Stimulated activated CD8-positive, alpha-beta memory T cell treated with anti-CD3 and anti-CD28 coated beads, Interleukin-7, amount 100 ng/mL, for 48 hours (primary cell): ENCODE data around the gene STRADA.

ENCODE experiments used
- DNase-seq, 2 donors: peaks; one replicate each; pipeline ENCODE4 v3.0.0-alpha.2; 2020; ENCODE audit warnings: low read depth in 1 of 2; ENCODE audit errors: extremely low read depth in 1 of 2

Gene STRADA, protein sequence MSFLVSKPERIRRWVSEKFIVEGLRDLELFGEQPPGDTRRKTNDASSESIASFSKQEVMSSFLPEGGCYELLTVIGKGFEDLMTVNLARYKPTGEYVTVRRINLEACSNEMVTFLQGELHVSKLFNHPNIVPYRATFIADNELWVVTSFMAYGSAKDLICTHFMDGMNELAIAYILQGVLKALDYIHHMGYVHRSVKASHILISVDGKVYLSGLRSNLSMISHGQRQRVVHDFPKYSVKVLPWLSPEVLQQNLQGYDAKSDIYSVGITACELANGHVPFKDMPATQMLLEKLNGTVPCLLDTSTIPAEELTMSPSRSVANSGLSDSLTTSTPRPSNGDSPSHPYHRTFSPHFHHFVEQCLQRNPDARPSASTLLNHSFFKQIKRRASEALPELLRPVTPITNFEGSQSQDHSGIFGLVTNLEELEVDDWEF

DNA sequence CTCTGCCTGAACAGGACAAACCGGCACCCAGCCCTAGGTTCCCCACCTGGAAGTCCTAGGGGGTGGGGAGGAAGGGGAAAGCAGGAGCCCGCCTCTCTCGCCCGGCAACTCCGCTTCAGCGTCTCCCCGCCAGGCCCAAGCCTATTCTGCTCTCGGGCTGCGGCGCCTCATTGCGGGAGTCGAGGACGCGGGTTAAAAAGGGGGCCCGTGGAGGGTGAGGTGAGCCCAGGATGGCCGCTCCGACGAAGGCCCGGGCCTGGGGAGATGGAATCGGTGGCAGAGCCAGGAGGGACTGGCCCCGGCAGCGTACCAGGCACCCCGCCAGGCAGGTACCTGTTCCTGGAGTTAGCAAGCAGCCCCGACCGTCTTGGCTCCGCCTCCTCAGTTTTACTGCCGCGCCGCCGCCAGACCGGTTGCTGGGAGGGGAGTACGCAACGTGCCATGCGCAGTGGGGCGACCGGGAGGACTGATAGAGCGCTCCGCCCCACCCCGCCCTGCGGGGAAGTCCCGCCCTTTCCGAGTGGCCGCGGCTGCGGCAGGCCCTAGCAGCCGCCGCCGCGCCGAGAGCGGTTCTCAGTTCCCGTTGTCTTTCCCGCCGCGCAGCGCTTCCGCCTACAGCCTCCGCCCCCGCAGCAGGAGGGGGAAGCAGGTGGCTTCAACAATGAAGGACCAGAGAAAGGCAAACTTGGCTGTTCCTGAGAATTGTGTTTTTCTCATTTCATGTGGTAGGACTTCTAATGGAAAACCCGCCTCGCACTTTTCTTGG is at the start of gene STRADA:
Gene STRADA (minus strand): TSS at position 392 of the 766 bp plus-strand sequence. CDS start 13,430 bp downstream, outside the sequence.
- DNase-seq = peak; percentile 98 to 100

DNA sequence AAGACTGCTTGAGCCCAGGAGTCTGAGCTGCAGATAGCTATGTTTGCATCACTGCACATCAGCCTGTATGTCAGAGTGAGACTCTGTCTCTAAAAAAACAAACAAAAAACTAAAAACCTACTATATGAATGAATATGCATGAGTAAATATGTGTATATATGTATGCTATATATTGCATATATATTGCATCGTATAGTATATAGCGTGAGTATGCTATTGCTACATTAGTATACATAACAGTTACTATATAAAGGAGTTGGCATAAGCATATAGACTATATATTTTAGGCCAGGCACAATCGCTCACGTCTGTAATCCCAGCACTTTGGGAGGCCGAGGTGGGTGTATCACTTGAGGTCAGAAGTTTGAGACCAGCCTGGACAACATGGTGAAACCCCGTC is 48.5 kb upstream of the STRADA start:
- no peak for DNase-seq

DNA sequence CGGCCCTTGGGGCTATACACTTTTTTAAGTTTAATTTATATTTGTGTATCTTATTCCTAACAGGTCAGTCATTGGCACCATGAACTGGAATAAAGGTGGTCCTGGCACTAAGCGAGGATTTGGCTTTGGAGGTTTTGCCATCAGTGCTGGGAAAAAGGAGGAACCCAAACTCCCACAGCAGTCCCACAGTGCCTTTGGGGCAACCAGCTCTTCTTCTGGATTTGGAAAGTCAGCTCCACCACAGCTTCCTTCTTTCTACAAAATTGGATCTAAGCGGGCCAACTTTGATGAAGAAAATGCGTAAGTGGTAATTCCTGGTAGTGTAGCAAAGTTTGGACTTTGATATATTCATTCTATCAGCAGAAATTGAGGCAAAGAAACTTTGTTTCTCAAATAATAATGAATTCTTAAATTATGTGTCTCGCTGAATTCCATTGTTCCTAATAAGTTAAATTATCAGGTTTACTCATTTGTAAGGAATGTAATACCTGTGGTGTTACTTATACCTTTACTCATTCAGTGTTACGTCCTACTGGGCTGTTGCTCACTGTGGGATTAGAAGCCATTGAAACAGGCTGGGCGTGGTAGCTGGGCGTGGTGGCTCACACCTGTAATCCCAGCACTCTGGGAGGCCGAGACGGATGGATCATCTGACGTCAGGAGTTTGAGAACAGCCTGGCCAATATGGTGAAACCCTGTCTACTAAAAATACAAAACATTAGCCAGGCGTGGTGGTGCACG is 45.5 kb upstream of the STRADA start:
- no peak for DNase-seq

DNA sequence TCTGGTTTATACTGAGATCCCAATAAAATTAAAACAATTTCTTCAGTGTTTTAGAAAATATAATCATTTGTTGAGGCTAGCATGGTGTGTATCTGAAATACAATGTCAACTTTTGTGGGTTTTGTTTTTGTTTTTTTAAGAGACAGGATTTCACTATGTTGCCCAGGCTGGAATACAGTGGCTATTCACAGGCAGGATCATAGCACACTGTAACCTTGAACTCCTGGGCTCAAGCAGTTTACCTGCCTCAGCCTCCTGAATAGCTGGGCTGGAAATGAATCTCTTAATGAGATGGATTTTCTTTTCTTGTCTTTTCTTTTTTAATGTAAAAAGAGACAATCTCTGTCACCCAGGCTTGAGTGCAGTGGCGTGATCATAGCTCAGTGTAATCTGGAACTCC is 44.5 kb upstream of the STRADA start:
- DNase-seq = no peak

DNA sequence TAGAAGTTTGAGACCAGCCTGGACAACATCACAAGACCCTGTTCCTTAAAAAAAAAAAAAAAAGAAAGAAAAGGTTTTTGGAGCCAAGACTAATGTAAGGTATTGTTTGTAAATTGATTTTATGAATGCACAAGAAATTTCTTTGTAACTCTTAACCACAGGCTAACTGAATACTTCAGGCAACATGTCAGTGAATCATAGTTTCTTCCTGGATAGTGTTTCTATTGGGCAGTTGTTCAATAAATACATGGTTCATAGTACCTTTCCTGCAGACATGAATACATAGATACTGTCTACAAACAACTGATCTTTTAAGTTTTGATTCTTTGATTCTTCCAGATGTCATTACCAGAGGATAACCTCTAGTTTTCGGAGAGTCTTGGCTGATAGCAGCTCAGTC is 44.0 kb upstream of the STRADA start:
- DNase-seq = no peak

DNA sequence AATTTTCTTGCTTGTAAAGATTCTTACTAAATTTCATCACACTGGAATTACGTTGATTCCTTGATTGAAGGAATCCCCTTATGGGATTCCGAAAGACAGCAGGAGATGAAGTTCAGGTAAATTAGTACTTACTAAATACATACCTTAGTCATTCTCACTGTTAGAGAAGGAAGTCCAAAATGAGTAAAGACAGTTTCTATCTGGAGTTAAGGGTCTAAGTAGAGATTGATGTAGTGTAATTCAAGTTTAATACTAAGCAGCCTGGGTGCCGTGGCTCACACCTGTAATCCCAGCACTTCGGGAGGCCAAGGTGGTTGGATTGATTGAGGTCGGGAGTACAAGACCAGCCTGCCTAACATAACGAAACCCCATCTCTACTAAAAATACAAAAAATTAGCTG is 41.9 kb upstream of the STRADA start:
- no peak for DNase-seq

DNA sequence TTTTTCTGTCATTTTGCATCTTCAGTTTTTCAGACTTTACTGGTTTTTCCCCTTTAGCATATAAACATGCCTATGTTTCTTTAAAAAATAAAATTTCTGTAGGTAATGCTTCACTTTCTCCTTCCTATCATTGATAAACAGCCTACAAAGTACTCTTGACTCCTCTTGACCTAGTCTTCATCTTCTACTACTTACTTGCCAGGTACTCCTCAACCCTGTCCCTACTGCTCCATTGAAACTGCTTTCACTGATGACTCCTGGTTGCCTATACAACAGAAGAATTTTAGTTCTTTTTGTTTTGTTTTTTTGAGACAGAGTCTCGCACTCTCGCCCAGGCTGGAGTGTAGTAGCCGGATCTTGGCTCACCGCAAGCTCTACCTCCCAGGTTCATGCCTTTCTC is 39.3 kb upstream of the STRADA start:
- no peak for DNase-seq

DNA sequence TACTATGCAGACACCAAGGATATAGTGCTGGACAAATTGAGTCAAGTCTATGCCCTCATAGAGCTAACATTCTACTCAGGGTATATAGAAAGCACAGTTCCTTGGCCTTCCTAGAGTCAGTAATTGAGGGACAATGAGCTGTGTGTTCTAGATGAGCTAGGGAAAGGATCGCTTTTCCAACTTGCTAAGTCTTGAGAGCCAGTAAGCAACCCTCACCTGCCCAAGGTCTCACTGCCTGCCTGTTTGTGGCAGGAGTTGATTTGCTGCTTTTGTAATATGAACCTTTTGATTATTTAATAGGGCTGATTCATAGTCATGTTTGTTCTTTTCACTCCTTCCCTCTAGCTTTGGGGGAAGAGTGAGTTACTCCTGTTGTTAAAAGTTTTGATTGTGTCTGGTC is 38.9 kb upstream of the STRADA start:
- DNase-seq = no peak

DNA sequence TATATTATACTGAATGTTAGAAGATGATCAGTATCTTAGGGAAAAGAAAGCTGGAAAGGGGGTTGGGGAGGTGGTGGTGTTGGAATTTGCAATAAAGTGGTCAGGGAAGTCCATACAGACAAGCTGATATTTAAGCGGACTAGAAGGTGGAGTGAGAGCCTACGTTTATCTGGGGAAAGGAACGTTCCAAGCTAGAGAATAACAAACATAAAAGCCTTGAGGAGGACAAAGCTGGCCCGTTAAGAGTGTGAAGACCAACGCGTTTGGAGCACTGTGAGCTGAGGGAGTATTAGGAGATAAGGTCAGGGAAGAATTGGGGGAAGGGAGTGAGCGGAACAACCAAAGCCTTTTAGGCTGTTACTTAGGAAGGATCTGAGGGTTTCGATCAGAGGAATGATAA is 33.8 kb upstream of the STRADA start:
- DNase-seq = no peak

DNA sequence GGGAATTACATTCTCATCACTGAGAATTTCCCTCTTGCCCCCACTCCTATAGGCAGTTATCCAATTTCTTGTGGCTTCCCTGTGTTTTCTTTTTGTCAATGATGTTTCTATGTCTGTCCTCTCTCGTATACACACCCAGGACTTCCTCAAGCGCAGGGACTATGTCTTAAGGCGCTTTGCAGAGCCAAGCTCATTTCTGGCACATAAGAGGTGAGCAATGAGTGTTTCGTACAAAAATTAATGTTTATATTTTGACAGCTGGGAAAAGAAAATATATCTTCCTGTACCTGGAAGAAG is 33.3 kb upstream of the STRADA start:
- no peak for DNase-seq

DNA sequence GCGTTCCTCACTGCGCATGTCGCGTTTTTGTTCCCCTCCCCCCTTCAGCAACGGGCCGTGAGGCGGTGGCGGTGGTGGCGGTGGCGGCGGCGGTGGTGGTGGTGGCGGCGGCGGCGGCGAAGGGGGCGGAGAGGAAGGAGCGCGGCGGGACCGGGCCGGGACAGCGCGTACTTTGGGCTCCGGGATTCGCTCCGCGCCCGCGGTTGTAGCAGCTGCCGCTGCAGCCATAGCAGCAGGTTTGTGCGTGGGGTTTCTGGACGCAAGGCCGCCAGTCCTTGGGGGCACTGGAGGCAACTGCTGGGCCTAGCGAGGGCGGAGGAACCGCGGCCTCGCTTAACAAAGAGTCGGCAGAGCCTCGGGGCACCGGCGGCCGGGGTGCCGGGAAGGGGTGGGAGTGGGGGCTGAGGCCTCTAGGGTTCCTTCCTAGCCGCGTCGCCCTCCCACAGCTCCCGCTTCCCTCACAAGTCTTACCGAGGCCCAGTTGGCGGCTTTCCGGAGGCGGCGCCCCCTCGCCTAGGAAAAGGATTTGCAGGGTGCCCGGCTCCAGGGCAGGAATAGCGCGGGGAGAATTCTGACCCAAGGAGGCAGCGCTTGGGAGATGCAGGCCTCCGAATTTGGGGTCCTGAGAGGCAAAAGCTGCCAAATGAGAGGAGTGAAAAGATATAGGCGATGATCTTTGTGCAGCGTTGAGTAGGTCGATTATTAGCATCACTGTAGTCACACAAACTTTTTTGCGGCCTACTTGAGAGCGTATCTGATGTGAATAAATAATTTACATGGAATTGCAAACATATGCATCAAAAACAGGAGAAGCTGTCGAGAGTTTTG is 32.8 kb upstream of the STRADA start, which contains the start of gene DDX42:
Gene DDX42 (plus strand): TSS at position 30 of the 828 bp plus-strand sequence. CDS start 12,880 bp downstream, outside the sequence.
- DNase-seq = no peak

DNA sequence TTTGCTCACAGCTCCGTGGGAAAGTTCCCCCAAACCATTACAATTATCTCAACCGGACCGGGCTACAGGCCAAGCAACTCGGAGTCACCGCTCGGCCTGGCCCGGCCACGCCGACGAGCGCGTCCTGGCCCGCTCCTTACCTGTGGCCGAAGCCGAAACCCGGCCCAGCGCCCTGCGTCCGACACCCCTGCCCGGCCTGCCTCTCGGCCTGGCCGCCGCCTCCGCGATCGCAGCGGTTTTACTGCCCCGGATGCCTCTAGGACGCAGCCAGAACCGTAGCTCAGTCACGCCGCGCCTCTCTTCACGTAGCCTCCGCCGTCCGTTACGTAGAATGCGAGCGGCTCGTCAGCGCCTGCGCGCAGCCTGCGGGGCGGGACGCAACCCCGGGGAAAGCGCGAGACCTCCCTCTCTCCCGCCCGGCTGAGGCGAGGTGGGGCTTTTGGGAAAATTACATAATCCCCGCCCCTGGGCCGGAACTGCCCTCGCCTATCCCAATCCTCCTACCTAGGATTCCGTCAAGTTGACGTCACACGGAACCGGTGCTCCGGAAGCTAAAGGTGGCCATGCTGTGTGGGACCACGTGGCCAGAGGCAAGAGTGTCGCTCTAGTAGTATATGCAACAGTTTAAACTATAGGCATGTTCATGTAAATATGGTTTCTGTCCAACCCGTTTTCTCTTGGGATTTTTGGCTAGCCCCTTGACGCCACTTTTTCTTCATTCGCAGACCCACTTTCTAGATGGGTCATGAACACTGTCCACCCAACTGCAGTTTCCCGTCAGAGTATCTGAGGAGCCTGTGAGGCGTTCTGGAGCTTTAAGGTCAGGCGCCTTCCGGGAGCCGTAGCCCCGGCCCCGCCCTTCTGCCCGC is 31.9 kb upstream of the STRADA start, which contains the start of gene CCDC47:
Gene CCDC47 (minus strand): TSS at position 326 of the 869 bp plus-strand sequence. CDS start 7,422 bp downstream, outside the sequence.
- DNase-seq = peak; percentile 96 to 98

DNA sequence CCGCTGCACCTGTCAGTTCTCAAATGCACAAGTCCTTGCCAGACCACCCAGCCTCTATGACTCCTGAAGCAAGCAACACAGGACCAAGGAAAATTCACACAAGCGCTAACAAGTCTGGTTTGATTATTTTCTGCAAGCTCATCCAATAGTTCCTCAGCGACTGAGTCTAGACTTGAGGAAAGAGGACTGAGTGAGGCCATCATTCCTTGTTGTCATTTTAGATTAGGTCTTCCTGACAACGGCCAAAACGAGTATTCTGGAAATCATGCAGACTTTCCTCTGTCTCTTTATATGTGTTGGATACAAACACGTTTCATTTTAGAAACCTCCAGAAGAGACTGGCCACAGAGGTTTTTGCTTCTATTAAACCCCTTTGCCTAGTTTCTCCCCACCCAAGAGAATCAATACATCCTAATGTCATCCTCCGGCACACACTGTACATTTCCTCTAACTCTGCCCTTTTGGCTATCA is 31.2 kb upstream of the STRADA start:
- no peak for DNase-seq

DNA sequence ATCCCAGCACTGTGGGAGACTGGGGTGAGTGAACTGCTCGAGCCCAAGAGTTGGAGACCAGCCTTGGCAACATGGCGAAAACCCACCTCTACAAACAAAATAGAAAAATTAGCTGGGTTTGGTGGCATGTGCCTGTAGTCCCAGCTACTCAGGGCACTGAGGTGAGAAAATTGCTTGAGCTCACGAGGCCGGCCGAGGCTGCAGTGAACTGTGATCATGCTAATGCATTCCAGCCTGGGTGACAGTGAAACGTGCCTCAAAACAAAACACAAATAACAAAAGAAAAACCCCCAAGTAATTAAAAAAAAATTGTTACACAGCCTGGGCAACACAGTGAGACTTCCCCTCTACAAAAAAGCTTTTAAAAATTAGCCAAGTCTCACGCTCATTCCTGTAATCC is 26.8 kb upstream of the STRADA start:
- no peak for DNase-seq

DNA sequence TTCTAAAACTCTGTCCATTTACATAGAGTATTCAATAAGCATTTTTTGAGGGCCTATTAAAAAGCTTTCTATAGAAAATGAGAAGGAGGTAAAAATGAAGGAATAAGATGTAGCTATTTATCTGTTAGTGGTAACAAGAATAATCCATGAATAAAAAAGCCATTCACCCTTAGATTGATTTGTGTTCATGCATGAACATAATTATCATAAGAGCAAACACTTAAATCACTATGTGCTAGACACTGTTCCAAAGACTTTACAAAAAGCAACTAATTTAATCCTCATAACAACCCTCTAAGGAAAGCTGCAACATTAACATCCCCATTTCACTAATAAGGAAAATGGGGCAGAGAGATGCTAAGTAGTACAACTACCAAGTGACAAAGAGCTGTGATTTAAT is 25.2 kb upstream of the STRADA start:
- no peak for DNase-seq

DNA sequence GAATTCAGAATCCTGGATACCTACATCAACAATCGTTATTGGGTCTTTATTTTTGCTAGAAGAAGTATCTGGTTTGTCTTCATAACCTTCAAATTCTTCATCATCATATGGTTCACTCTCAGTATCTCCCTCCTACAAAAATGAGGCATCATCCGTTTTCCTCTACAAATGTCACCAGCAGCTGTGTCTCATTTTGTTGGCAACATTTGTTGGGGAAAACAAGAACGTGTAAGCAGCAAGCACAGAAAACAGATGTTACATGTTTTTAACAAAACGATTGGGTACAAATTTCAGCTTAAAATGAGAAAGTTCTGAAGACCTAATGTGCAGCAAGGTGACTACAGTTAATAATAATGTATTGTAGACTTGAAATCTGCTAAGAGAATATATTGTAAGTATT is 23.1 kb upstream of the STRADA start:
- DNase-seq = no peak

DNA sequence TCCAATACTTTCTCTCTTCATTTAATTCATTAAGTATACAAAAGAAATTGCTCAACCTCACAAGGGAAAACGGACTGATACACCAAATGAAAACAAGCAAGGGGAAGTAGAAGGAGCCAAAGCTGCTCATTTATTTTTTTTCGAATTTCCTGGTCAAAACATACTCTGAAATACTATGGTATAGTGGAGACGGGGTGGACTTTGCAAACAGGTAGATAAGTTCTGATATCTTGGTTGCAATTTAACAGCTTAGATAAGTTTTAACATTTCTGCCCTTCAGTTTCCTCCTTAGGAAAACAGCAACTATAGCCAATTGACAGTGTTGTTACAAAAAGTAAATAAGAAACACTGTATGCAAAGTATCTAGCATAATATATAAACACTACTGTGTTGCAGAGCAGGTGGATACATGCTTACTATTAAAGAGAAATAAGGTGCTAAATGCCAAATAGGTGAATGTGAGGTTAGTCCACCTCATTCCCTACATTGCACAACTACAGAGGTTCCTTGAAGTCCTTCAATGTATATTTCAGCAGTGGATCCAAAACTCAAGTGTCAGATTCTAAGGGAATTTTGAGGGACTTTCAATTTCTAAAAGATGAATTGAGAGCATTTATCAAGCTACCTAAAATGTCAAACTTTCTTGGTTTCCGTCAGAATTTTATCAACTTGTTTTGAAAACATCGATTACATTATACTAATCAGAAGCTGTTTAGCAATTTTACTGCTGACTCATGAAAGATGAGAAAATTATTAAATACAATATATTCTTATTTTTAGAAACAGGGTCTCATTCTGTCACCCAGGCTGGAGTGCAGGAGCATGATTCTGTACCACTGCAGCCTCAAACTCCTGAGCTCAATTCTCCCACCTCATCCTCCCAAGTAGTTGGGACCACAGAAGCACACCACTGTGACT is 20.8 kb upstream of the STRADA start:
- DNase-seq = no peak

DNA sequence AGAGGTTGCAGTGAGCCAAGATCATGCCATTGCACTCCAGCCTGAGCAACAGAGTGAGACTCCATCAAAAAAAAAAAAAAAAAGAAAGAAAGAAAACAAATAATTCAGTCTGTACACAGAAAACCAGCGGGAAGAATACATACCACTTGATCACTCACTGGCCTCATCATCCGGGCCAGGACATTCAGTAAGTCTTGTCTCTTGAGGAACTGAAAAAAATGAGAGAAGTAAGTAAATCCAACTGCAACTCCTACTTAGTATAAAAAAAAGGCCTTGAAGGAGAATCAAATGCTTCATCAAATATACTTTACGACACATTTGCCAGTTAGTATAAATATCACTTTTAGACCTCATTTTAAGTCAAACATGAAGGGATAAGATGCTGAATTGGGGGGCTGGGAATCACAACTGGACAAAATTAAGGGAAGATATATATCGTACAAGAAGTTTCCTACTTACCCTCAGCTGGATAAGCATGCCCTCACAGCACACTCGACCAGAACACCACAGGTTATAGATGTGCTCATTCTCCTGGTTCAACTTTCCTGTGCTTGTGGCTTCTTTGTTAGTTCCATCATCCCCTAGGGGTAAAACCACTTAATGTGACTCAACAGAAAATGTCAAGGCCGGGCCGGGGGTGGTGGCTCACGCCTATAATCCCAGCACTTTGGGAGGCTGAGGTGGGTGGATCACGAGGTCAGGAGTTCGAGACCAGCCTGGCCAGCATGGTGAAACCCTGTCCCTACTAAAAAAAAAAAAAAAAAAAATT is 19.4 kb upstream of the STRADA start:
- DNase-seq = peak in 1 of 2 donors; percentile 35
